Mucosa of rectum (tissue), 2 donors: Measurements from ENCODE around the gene CARD19.

Experiments used
- H3K27ac ChIP-seq, 2 donors: one replicate each; pipeline ENCODE4 v1.7.0; 2013; ENCODE audit warnings: inconsistent platforms in 2 of 2, low read depth in 2 of 2, low read length in 2 of 2
- H3K27me3 ChIP-seq, 2 donors: one replicate each; pipeline ENCODE4 v1.7.0; 2013; ENCODE audit warnings: low read length in 2 of 2; ENCODE audit not compliant: control insufficient read depth in 2 of 2, insufficient read depth in 2 of 2
- H3K36me3 ChIP-seq, 2 donors: one replicate each; pipeline ENCODE4 v1.7.0; 2013; ENCODE audit warnings: low read length in 2 of 2; ENCODE audit not compliant: control insufficient read depth in 2 of 2, insufficient read depth in 2 of 2
- H3K4me1 ChIP-seq, 2 donors: one replicate each; pipeline ENCODE4 v1.7.0; 2013; ENCODE audit warnings: low read length in 2 of 2, mild to moderate bottlenecking in 1 of 2; ENCODE audit not compliant: control insufficient read depth in 2 of 2, insufficient read depth in 2 of 2
- H3K4me3 ChIP-seq, 2 donors: one replicate each; pipeline ENCODE4 v1.7.0; 2013; ENCODE audit warnings: low read length in 2 of 2
- H3K9ac ChIP-seq, 2 donors: one replicate each; pipeline ENCODE4 v1.7.0; 2013; ENCODE audit warnings: low read length in 2 of 2, low read depth in 1 of 2, mild to moderate bottlenecking in 1 of 2
- H3K9me3 ChIP-seq, 2 donors: one replicate each; pipeline ENCODE4 v1.7.0; 2013; ENCODE audit warnings: low read length in 2 of 2; ENCODE audit not compliant: control insufficient read depth in 2 of 2
- donor health status: healthy.
- donor health status: Normal muscosa, but diverticular disease.

CARD19 gene

GRCh38 chr9:93126825-93127368 lies 30.9 kb downstream of the CARD19 start:
- Histone ChIP-seq H3K27ac (peak overlapping the region; percentile 42 to 67), H3K4me1 (peaks cover 18 to 35% of the 10 kb centered on the region in 2 donors), H3K4me3 (no peak overlapping the region), H3K9me3 (no peaks in the 10 kb centered on the region), H3K9ac (peak overlapping the region in 1 of 2 donors; percentile 41), H3K36me3 (peaks cover 0 to 18% of the 10 kb centered on the region in 2 donors), H3K27me3 (no peaks in the 10 kb centered on the region)

- Histone ChIP-seq H3K9ac (no peak overlapping the region), H3K36me3 (peaks cover 0 to 18% of the 10 kb centered on the region in 2 donors), H3K4me1 (peaks cover 24 to 41% of the 10 kb centered on the region in 2 donors)
These were observed 31.4 kb downstream of the CARD19 start for GRCh38 chr9:93127395-93127911.

GRCh38 chr9:93128011-93128714 lies 32.1 kb downstream of the CARD19 start:
- H3K9me3 ChIP-seq: no peaks in the 10 kb centered on the region
- no peak overlapping the region for H3K9ac ChIP-seq
- H3K27ac ChIP-seq: peak overlapping the region in 1 of 2 donors; percentile 67
- no peaks in the 10 kb centered on the region for H3K27me3 ChIP-seq
- no peak overlapping the region for H3K4me3 ChIP-seq
- peaks cover 31 to 48% of the 10 kb centered on the region in 2 donors for H3K4me1 ChIP-seq
- peaks cover 0 to 18% of the 10 kb centered on the region in 2 donors for H3K36me3 ChIP-seq

More at GRCh38 chr9:93127395-93127911, 31.4 kb downstream of the CARD19 start:
- Histone ChIP-seq H3K27me3 (no peaks in the 10 kb centered on the region), H3K4me3 (no peak overlapping the region), H3K9me3 (no peaks in the 10 kb centered on the region), H3K27ac (peak overlapping the region; percentile 42 to 67)

GRCh38 chr9:93128715-93129224 lies 32.8 kb downstream of the CARD19 start:
- Histone ChIP-seq H3K9ac (peak overlapping the region in 1 of 2 donors; percentile 6), H3K4me3 (no peak overlapping the region), H3K27ac (peak overlapping the region in 1 of 2 donors; percentile 46), H3K9me3 (no peaks in the 10 kb centered on the region), H3K4me1 (peaks cover 35 to 50% of the 10 kb centered on the region in 2 donors), H3K27me3 (no peaks in the 10 kb centered on the region), H3K36me3 (peaks cover 0 to 14% of the 10 kb centered on the region in 2 donors)

GRCh38 chr9:93129286-93129685 lies 33.3 kb downstream of the CARD19 start:
- Histone ChIP-seq H3K36me3 (peaks cover 0 to 13% of the 10 kb centered on the region in 2 donors), H3K9ac (peak overlapping the region in 1 of 2 donors; percentile 6), H3K27ac (peak overlapping the region; percentile 12 to 63), H3K9me3 (no peaks in the 10 kb centered on the region), H3K4me3 (no peak overlapping the region), H3K27me3 (no peaks in the 10 kb centered on the region), H3K4me1 (peaks cover 35 to 50% of the 10 kb centered on the region in 2 donors)

- H3K27me3 ChIP-seq: no peaks in the 10 kb centered on the region
- no peaks in the 10 kb centered on the region for H3K9me3 ChIP-seq
- peaks cover 41 to 55% of the 10 kb centered on the region in 2 donors for H3K4me1 ChIP-seq
- H3K9ac ChIP-seq: no peak overlapping the region
- H3K27ac ChIP-seq: peak overlapping the region; percentile 38 to 94
- H3K36me3 ChIP-seq: peaks cover 0 to 8% of the 10 kb centered on the region in 2 donors
- no peak overlapping the region for H3K4me3 ChIP-seq
These were observed 33.9 kb downstream of the CARD19 start for GRCh38 chr9:93129691-93130500.

GRCh38 chr9:93130861-93131481 lies 35.0 kb downstream of the CARD19 start:
- peaks cover 46 to 59% of the 10 kb centered on the region in 2 donors for H3K4me1 ChIP-seq
- H3K27ac ChIP-seq: peak overlapping the region; percentile 44 to 94
- H3K4me3 ChIP-seq: peak overlapping the region; percentile 7 to 37
- H3K36me3 ChIP-seq: peaks cover 0 to 3% of the 10 kb centered on the region in 2 donors
- H3K9ac ChIP-seq: peak overlapping the region in 1 of 2 donors; percentile 66
- no peaks in the 10 kb centered on the region for H3K9me3 ChIP-seq
- H3K27me3 ChIP-seq: no peaks in the 10 kb centered on the region

- Histone ChIP-seq H3K36me3 (no peaks in the 10 kb centered on the region), H3K27me3 (no peaks in the 10 kb centered on the region), H3K4me1 (peaks cover 47 to 59% of the 10 kb centered on the region in 2 donors), H3K9ac (peak overlapping the region in 1 of 2 donors; percentile 66), H3K27ac (peak overlapping the region; percentile 44 to 94), H3K9me3 (no peaks in the 10 kb centered on the region), H3K4me3 (peak overlapping the region; percentile 10 to 85)
These were observed 35.7 kb downstream of the CARD19 start for GRCh38 chr9:93131599-93132286.

GRCh38 chr9:93132287-93132927 lies 36.4 kb downstream of the CARD19 start:
- H3K4me3 ChIP-seq: peak overlapping the region; percentile 83 to 85
- peaks cover 43 to 52% of the 10 kb centered on the region in 2 donors for H3K4me1 ChIP-seq
- no peaks in the 10 kb centered on the region for H3K9me3 ChIP-seq
- H3K36me3 ChIP-seq: no peaks in the 10 kb centered on the region
- peak overlapping the region; percentile 94 for H3K27ac ChIP-seq
- H3K27me3 ChIP-seq: no peaks in the 10 kb centered on the region
- peak overlapping the region; percentile 85 to 95 for H3K9ac ChIP-seq
